GM12878 (cell line): ENCODE measurements around the gene LRRC59. TPM values are rescaled to one million over a fixed set of nuclear protein-coding genes. Genes with fewer than 3 reads are reported as not detected.
A peak's percentile ranks its signal among the peaks of the same experiment; 100 is the strongest.

Source experiments
- BHLHE40 ChIP-seq, 2 experiments: fragments of 450-650 bp in 1 of 2; IDR thresholded peaks; 2 replicates each; pipeline ENCODE4 v1.6.1; 2011 to 2017; ENCODE audit warnings: low read depth in 2 of 2, borderline replicate concordance in 1 of 2, improper control_type of control experiment in 1 of 2, low read length in 1 of 2, mild to moderate bottlenecking in 1 of 2
- CBFB ChIP-seq: IDR thresholded peaks from 2 replicates; pipeline ENCODE4 v1.6.1; 2016; ENCODE audit warnings: antibody characterized with exemption, low read depth
- CREM ChIP-seq: IDR thresholded peaks from 2 replicates; pipeline ENCODE4 v1.6.1; 2014; ENCODE audit warnings: antibody characterized with exemption, low read depth
- CTCF ChIP-seq, 3 experiments: IDR thresholded peaks in 2 of 3; conservative IDR thresholded peaks in 1 of 3; 2 replicates each; pipeline ENCODE4 v1.5.1; 2011; ENCODE audit warnings: low read depth in 3 of 3, low read length in 3 of 3, mild to moderate bottlenecking in 3 of 3, control low read depth in 2 of 3, moderate library complexity in 2 of 3, inconsistent platforms in 1 of 3, mixed read lengths in 1 of 3; ENCODE audit not compliant: control insufficient read depth in 2 of 3, insufficient read depth in 1 of 3; ENCODE audit errors: extremely low read depth in 1 of 3
- E2F4 ChIP-seq: IDR thresholded peaks from 2 replicates; pipeline ENCODE4 v1.6.1; 2012; ENCODE audit warnings: low read depth, low read length, improper control_type of control experiment
- ESRRA ChIP-seq: IDR thresholded peaks from 2 replicates; pipeline ENCODE4 v1.6.1; 2012; ENCODE audit warnings: mild to moderate bottlenecking, low read length, improper control_type of control experiment
- HDGF ChIP-seq: fragments of 450-650 bp; IDR thresholded peaks from 2 replicates; pipeline ENCODE4 v1.6.1; 2016; ENCODE audit warnings: antibody characterized with exemption
- HSF1 ChIP-seq: fragments of 150-350 bp; IDR thresholded peaks from 2 replicates; pipeline ENCODE4 v1.6.1; 2014; ENCODE audit warnings: mild to moderate bottlenecking, low read depth, low read length
- IKZF2 ChIP-seq, 2 experiments: fragments of 450-650 bp; IDR thresholded peaks; 2 replicates each; pipeline ENCODE4 v1.6.1; 2017; ENCODE audit warnings: mild to moderate bottlenecking in 2 of 2, moderate library complexity in 2 of 2
- KDM1A ChIP-seq: fragments of 200-600 bp; sonication (generic); IDR thresholded peaks from 2 replicates; pipeline ENCODE4 v1.6.1; 2016; ENCODE audit warnings: borderline replicate concordance
- MYB ChIP-seq: fragments of 150-350 bp; IDR thresholded peaks from 2 replicates; pipeline ENCODE4 v1.6.1; 2014; ENCODE audit warnings: mild to moderate bottlenecking, low read depth, low read length, borderline replicate concordance
- NBN ChIP-seq: fragments of 450-650 bp; IDR thresholded peaks from 2 replicates; pipeline ENCODE4 v1.6.1; 2016
- NR2C2 ChIP-seq: IDR thresholded peaks from 2 replicates; pipeline ENCODE4 v1.6.1; 2011; ENCODE audit warnings: borderline replicate concordance, low read depth; ENCODE audit not compliant: control insufficient read depth, insufficient read length
- PML ChIP-seq: IDR thresholded peaks from 2 replicates; pipeline ENCODE4 v1.6.1; 2012; ENCODE audit warnings: low read length, inconsistent platforms
- POLR2A ChIP-seq: IDR thresholded peaks from 2 replicates; pipeline ENCODE4 v1.6.1; 2011; ENCODE audit warnings: low read depth, mild to moderate bottlenecking, low read length
- POU2F2 ChIP-seq: IDR thresholded peaks from 3 replicates; pipeline ENCODE4 v1.6.1; 2011; ENCODE audit warnings: low read depth, mild to moderate bottlenecking, low read length, borderline replicate concordance
- RAD21 ChIP-seq: IDR thresholded peaks from 2 replicates; pipeline ENCODE4 v1.6.1; 2011; ENCODE audit warnings: mild to moderate bottlenecking, low read depth, low read length, moderate library complexity; ENCODE audit not compliant: insufficient read depth
- RB1 ChIP-seq: fragments of 450-650 bp; formaldehyde crosslinking; IDR thresholded peaks from 2 replicates; pipeline ENCODE4 v1.6.1; 2017; ENCODE audit warnings: mild to moderate bottlenecking, borderline replicate concordance
- REST ChIP-seq: IDR thresholded peaks from 2 replicates; pipeline ENCODE4 v1.6.1; 2012; ENCODE audit warnings: mild to moderate bottlenecking, low read depth, low read length
- RUNX3 ChIP-seq: IDR thresholded peaks from 2 replicates; pipeline ENCODE4 v1.6.1; 2012; ENCODE audit warnings: low read length, inconsistent platforms
- SMC3 ChIP-seq: IDR thresholded peaks from 2 replicates; pipeline ENCODE4 v1.6.1; 2011; ENCODE audit warnings: low read length, improper control_type of control experiment, borderline replicate concordance
- TCF7 ChIP-seq: IDR thresholded peaks from 2 replicates; pipeline ENCODE4 v1.6.1; 2014; ENCODE audit warnings: antibody characterized with exemption, borderline replicate concordance
- ZSCAN29 ChIP-seq: fragments of 450-650 bp; IDR thresholded peaks from 2 replicates; pipeline ENCODE4 v1.6.1; 2017; ENCODE audit warnings: mild to moderate bottlenecking, moderate library complexity
- polyA plus RNA-seq, 11 experiments: library from polyadenylated mRNA; depleted of rRNA in 4 of 11; unstranded in 6 of 11; stranded (reverse) in 5 of 11; fragments of >200 nt; fragmentation: Nextera tagmentation in 4 of 11; fragmentation: Illumina TruSeq in 1 of 11; extraction: Ambion mirVana in 4 of 11; extraction: Trizol in 1 of 11; gene quantifications; 1 replicate in 1 of 11; 2 replicates in 10 of 11; pipeline versions ENCODE4 v1.2.1 to v1.2.3, GENCODE V29; 2011 to 2016; ENCODE audit warnings: inconsistent platforms in 2 of 11, missing spikeins in 2 of 11, low read depth in 1 of 11
- total RNA-seq, 4 experiments: library from RNA; depleted of rRNA in 3 of 4; stranded (reverse); fragments of >200 nt in 3 of 4; fragmentation: Illumina TruSeq in 1 of 4; extraction: Trizol in 1 of 4; gene quantifications; 2 replicates each; pipeline versions ENCODE4 v1.2.1 to v1.2.3, GENCODE V29; 2013 to 2021

Gene LRRC59
- total and polyA plus RNA-seq, 10 of the 15 experiments (the other 5 are each of a cell fraction or from before 2014, with no cell fraction given): 8.8 to 82.2 (median 63.0) TPM

GRCh38 chr17:50361561-50362480 lies 35.5 kb downstream of the LRRC59 start (continued):
- no peak for TF ChIP-seq REST
- peak; percentile 11 to 15; a peak in 1 of 4 replicates for TF ChIP-seq BHLHE40 (IDR thresholded peaks at IDR 0.05; ENCODE audit: borderline replicate concordance in 1 of 2, low read depth in 2 of 2, low read length in 1 of 2)
- TF ChIP-seq CBFB: no peak
- peak; percentile 63 for TF ChIP-seq RAD21
- no peak for TF ChIP-seq HSF1
- TF ChIP-seq KDM1A: no peak
- no peak for TF ChIP-seq TCF7
- peak; percentile 75 for TF ChIP-seq SMC3
- TF ChIP-seq RUNX3: 0 out of 2 replicates have a peak, but pooled peaks have one; percentile 18
- peak; percentile 79 to 83 (median 80) for TF ChIP-seq CTCF (IDR thresholded peaks at IDR 0.05 in 2 of 3, conservative IDR thresholded peaks at IDR 0.05 in 1 of 3; ENCODE audit: control insufficient read depth in 2 of 3, extremely low read depth in 1 of 3, insufficient read depth in 1 of 3, low read depth in 3 of 3, low read length in 3 of 3)
- TF ChIP-seq NBN: no peak
- no peak for TF ChIP-seq IKZF2 (IDR thresholded peaks at IDR 0.05)
- no peak for TF ChIP-seq ESRRA
- no peak for TF ChIP-seq RB1
- TF ChIP-seq PML: no peak
- no peak for TF ChIP-seq POU2F2
- no peak for TF ChIP-seq MYB
- 0 out of 2 replicates have a peak, but pooled peaks have one; percentile 40 for TF ChIP-seq HDGF
- 0 out of 2 replicates have a peak, but pooled peaks have one; percentile 28 for TF ChIP-seq POLR2A
- no peak for TF ChIP-seq CREM
- TF ChIP-seq ZSCAN29: no peak
- TF ChIP-seq E2F4: no peak
- TF ChIP-seq NR2C2: no peak
